PC-3 (cell line): ENCODE measurements around the gene CSK.

ENCODE experiments used
- CTCF ChIP-seq: fragments of 300-600 bp; sonication (generic); conservative IDR thresholded peaks from 2 replicates; pipeline ENCODE4 v1.5.1; 2017; ENCODE audit warnings: antibody characterized with exemption, low read depth, mild to moderate bottlenecking, low read length
- EZH2 ChIP-seq: fragments of 300-600 bp; sonication (generic); IDR thresholded peaks from one replicate; pipeline ENCODE4 v1.6.1; 2017; ENCODE audit warnings: antibody characterized with exemption, mild to moderate bottlenecking, low read length; ENCODE audit not compliant: unreplicated experiment
- EZH2phosphoT487 ChIP-seq: fragments of 300-600 bp; sonication (generic); IDR thresholded peaks from 2 replicates; pipeline ENCODE4 v1.6.1; 2018; ENCODE audit warnings: mild to moderate bottlenecking, antibody characterized with exemption, low read length, borderline replicate concordance

DNA sequence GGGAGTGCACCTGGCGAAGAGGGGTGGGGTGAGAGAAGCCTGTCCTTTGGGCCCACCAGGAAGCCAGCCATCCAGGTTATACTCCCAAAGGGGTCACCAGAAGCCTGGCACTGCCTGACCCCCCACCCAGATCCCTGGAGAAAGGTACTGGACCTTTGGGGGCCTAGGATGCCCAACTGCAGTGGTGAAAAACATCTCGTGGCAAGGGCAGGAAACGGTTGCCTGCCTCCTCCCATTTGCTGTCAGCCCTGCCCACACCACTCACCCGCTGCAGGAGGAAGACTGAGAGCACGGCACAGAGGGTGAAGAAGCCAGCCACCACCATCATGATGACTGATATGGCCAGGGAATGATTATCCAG lies 63.3 kb downstream of the CSK start:
- TF ChIP-seq CTCF: no peak
- TF ChIP-seq EZH2: no peak
- no peak for TF ChIP-seq EZH2phosphoT487
